Left ventricle myocardium superior (tissue), 1 donor: ENCODE data around the gene SMIM1. TPM values are rescaled to one million over a fixed set of nuclear protein-coding genes. Genes with fewer than 3 reads are reported as not detected.

ENCODE experiments used
- ATAC-seq: fragments of 200-7000 bp; cut with Tn5 transposase; one replicate; pipeline ENCODE4 v1.9.1; 2020; ENCODE audit warnings: mild to moderate bottlenecking, moderate library complexity
- DNase-seq: peaks from one replicate; pipeline ENCODE4 v3.0.0-alpha.2; 2020
- intact Hi-C: fragments of 100-400 bp; cut with micrococcal nuclease; formaldehyde crosslinking; loops from one replicate; pipeline ENCODE4 v1.11.0; 2022
- total RNA-seq: library from RNA; stranded (reverse); fragmentation: NEBNext Ultra II Directional; extraction: Animal tissue kit (Norgen Biotek cat#: 25700); gene quantifications from one replicate; pipeline ENCODE4 v1.2.1, GENCODE V29; 2021
- donor health status: DM: no; HTN: yes; CAD: no; lungs with severe emphysema.

The SMIM1 gene
- total RNA-seq, 1 donor from 2014 or later: 15.3 TPM

DNA sequence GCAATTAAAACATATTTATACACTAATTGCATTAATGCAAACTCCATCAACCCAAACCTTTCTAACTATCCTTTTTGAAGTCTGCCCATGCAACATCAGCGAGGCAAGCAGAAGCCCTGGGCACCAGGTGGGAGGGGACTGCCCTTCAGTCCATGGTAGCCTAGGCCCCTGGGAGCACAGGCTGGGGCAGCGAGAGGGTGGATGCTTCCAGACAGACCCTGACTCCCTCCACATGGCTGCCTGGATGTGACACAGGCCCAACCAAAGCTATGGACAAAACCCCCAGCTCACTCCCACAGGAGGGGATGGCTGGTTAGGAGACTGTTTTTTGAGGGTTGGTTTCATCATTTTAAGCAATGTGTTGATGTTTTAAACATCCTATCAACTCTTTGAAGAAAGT is 41.5 kb downstream of the SMIM1 start:
- intact Hi-C loops: no loop called here
- no peak for ATAC-seq
- no peak for DNase-seq

- intact Hi-C loops: no loop called here
- DNase-seq (no peak), ATAC-seq (no peak)
Observed at GRCh38 chr1:3814771-3815561, 42.4 kb downstream of the SMIM1 start.

GRCh38 chr1:3816331-3817137 is 44.0 kb downstream of the SMIM1 start:
- DNase-seq: no peak

DNA sequence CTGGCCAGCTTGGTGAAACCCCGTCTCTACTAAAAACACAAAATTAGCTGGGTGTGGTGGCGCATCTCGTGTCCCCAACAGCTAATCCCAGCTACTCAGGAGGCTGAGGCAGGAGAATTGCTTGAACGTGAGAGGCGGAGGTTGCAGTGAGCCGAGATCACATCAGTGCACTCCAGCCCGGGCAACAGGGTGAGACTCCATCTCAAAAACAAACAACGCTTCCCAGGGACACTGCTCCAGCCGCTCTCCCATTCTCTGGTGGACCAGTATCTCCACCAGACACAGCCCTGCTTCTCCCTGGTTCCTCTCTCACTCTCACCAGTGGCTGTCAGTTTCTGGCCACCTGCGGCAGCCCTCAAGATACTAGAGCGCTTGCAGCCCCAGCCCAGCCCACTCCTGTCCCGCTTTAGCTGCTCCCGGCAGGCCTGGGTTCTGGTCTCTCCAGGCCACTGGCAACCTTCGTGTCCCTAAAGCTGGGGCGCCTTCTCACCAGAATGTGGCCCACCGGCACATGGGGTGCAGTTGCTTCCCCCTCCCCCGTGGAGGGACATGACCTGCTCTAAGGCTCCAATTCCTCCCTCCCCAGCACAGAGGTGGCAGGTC is 44.7 kb downstream of the SMIM1 start:
- intact Hi-C loops: no loop called here
- DNase-seq: no peak
- ATAC-seq: no peak

More at GRCh38 chr1:3816331-3817137, 44.0 kb downstream of the SMIM1 start:
- ATAC-seq: no peak
- intact Hi-C loops: no loop called here

- ATAC-seq: no peak
- no peak for DNase-seq
- intact Hi-C loops: no loop called here
Observed at GRCh38 chr1:3817821-3818597, 45.5 kb downstream of the SMIM1 start.

DNA sequence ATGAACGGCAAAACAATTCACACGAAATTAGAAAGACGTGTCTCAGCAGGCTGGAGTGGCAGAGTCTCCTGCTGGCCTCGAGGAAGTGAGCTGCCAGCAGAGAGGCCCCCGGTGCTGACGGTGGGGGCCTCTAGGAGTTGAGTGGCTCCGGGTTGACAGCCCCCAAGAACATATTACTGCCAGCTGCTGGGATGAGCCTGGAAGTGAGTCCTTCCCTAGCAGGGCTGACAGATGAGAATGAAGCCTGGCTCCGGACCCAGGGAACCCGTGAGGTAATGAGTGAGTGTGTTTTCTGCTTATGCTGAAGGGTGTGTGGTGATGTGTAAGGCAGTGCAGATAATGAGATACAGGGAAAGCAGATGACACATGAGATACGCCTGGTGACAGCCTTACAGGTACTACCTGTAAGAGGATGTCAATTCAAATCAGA is 47.2 kb downstream of the SMIM1 start:
- ATAC-seq (no peak), DNase-seq (no peak)
- intact Hi-C loops: no loop called here

DNA sequence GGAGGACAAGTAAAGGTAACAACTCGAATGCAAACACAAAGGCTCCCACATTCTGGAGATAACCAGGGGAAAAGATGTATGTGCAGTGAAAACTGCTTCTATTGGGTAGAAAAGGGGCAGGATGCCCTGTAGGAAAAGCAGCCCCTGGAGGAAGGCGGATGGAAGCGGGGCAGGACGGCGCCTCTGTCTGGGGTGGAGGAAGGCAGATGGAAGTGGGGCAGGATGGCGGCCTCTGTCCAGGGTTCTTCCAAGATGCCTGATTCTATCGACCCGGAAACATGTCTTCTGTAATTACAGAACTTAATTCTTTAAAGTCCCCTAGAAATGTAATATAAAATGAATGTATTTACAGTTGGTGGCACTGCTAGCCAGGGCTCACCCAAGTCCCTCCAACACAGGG is 47.8 kb downstream of the SMIM1 start:
- intact Hi-C loops: no loop called here
- ATAC-seq (no peak), DNase-seq (no peak)

- intact Hi-C loops: no loop called here
Observed at GRCh38 chr1:3821004-3821403, 48.5 kb downstream of the SMIM1 start.

DNA sequence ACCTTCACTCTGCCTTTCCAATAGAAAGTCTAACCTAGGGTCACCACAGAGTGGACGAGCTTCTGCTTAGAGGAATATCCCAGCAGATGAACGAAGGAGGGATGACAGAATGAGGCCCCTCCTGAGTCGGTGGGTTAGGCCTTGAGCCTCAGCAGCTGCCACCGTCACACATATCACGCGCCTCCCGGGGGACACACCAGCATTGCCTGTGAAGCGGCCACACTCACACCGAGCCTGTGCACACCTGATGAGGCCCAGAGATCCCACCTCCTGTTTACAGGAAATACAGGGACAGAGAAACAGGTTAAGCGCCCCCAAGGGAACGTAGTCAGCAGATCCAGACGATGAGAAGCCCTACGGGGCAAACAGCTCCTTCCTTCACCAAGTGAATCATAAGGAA is 48.9 kb downstream of the SMIM1 start:
- intact Hi-C loops: no loop called here
- ATAC-seq (no peak), DNase-seq (no peak)

More at GRCh38 chr1:3821004-3821403, 48.5 kb downstream of the SMIM1 start:
- DNase-seq: no peak
- no peak for ATAC-seq

DNA sequence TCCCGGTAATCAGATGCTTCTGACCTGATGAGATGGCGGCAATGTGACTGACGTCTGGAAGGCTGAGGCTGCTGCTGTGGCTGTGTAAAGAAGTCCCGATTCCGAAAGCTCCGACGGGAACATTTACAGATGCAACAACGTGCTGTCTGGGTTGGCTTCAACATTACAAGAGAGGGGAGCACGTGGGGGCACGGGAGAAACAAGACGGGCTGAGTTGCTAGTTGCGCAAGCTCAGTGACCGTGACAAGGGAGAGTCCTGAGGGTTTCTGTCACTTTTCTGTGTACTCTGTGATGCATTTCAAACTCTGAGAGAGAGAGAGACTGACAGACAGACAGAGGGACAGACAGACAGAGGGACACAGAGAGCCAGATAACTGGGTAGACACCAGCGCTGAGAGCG is 49.4 kb downstream of the SMIM1 start:
- intact Hi-C loops: no loop called here
- DNase-seq (no peak), ATAC-seq (no peak)

DNA sequence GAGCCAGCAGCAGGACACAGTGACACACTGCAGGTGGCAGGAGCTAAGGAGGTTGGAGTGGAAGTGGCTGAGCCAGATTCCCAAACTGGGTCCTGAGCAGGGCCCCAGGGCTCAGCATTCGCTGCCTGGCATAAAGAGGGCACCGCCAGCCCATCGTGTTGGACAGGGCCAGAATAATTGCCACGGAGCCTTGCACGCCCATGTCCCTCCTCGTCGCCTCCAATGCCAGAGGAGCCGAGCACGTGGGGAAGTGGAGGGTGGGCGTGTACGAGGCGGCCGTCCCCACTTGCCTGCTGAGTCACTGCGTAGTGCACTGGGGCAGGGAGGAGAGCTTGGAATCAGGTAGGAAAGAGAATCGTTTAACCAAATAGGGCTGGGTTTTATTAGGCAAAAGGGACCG is 49.9 kb downstream of the SMIM1 start:
- ATAC-seq (no peak), DNase-seq (no peak)
- intact Hi-C loops: no loop called here

DNA sequence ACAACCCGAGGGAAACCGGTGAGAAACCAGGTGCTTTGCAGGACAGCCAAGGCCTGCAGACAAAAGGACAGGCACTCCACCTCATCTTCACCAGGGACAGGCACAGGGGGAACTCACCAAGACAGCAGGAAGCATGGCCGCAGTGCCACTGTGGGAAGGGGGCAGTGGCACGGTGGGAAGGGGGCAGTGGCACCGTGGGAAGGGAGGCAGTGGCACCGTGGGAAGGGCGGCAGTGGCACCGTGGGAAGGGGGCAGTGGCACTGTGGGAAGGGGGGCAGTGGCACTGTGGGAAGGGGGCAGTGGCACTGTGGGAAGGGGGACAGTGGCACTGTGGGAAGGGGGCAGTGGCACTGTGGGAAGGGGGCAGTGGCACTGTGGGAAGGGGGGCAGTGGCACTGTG is 52.1 kb downstream of the SMIM1 start:
- intact Hi-C loops: no loop called here
- DNase-seq (no peak), ATAC-seq (no peak)

GRCh38 chr1:3825356-3825755 is 52.8 kb downstream of the SMIM1 start:
- ATAC-seq (no peak), DNase-seq (no peak)
- intact Hi-C loops: no loop called here

Other genes starting within 250 kb of the SMIM1 start
- gene MEGF6, start 161.2 kb upstream of the SMIM1 start, total RNA-seq: 11.6 TPM
- gene TPRG1L, start 147.7 kb upstream of the SMIM1 start, total RNA-seq: 48.6 TPM
- 12.5 TPM for gene WRAP73, start 122.6 kb upstream of the SMIM1 start, total RNA-seq
- gene TP73, start 120.2 kb upstream of the SMIM1 start, total RNA-seq: 0.05 TPM
- gene CCDC27, start 20.3 kb upstream of the SMIM1 start, total RNA-seq: not detected
- gene LRRC47, start 23.7 kb downstream of the SMIM1 start, total RNA-seq: 57.5 TPM
- gene CEP104, start 84.5 kb downstream of the SMIM1 start, total RNA-seq: 35.2 TPM
- 3.7 TPM for gene DFFB, start 84.7 kb downstream of the SMIM1 start, total RNA-seq
- gene C1orf174, start 127.5 kb downstream of the SMIM1 start, total RNA-seq: 14.4 TPM